Measurements from ENCODE around the gene TMEM116. TPM values are rescaled to one million over a fixed set of nuclear protein-coding genes. Genes with fewer than 3 reads are reported as not detected.

Gene TMEM116
- total RNA-seq, 3 donors from 2014 or later (not counting 1 experiment from before 2014, with no cell fraction given): 6.5 to 10.2 (median 10.1) TPM

DNA sequence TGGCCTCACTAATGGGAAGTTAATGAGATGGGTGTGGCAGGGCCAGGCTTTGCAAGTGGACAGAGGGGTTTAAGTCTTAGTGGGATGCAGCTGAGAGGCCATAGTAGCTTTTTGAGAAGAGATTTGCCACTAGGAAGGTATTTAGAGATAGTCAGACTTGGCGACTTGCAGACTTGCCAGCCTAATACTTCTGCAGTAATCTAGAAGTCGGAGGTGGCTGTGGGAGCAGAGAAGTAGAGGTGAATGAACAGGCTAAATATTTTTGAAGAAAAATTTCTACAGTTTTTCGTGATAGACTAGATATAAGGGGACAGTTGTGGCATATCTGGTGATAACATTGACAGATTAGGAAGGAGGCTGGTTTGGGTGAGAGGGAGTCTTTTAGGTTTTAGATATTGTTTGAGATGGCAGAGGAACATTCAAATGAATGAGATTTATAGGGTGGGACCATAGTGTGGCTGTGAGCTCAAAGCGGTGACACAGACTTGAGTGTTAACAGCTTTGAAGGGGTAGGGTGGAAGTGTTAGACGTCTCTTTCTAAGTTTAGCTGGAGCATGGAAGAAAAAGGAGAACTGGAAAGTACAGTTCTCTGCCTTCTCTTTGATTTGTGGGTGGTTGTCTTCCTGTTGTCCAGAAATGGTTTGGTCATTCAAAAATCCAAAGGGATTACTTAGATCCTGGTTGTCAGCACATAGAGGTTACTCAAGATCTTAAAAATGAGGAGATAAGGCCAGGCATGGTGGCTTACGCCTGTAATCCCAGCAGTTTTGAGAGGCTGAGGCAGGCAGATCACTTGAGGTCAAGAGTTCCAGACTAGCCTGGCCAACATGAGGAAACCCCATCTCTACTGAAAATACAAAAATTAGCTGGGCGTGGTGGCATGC, 126.1 kb downstream of the TMEM116 start:
- DNase-seq: no peak
- Mint-ChIP-seq H3K4me3 (no peak overlapping the region), H3K27me3 (ENCODE audit: low read depth in 2 of 2) (no peaks in the 10 kb centered on the region), H3K9me3 (no peaks in the 10 kb centered on the region), H3K36me3 (peaks cover 10% of the 10 kb centered on the region), H3K27ac (no peak overlapping the region), H3K4me1 (no peaks in the 10 kb centered on the region)
- no peak for ATAC-seq
- no peaks in the 10 kb centered on the region for H3K27me3 ChIP-seq (ENCODE audit: control insufficient read depth, insufficient read depth, low read length)
- H3K9me3 ChIP-seq (ENCODE audit: control insufficient read depth, insufficient read depth, low read length): no peaks in the 10 kb centered on the region
- no peak for TF ChIP-seq CTCF (IDR thresholded peaks at IDR 0.05)
- H3K4me3 ChIP-seq (ENCODE audit: low read length): no peak overlapping the region
- intact Hi-C loops (cut with micrococcal nuclease): no loop called here
- WGBS (ENCODE audit: insufficient coverage): 91% methylated on average over 7 of the region's 7 CpGs
- H3K4me1 ChIP-seq (ENCODE audit: control insufficient read depth, insufficient read depth, low read length): no peaks in the 10 kb centered on the region
- no peak overlapping the region for H3K27ac ChIP-seq (ENCODE audit: low read length)
- H3K36me3 ChIP-seq (ENCODE audit: control insufficient read depth, insufficient read depth, low read length): peaks cover 73% of the 10 kb centered on the region

DNA sequence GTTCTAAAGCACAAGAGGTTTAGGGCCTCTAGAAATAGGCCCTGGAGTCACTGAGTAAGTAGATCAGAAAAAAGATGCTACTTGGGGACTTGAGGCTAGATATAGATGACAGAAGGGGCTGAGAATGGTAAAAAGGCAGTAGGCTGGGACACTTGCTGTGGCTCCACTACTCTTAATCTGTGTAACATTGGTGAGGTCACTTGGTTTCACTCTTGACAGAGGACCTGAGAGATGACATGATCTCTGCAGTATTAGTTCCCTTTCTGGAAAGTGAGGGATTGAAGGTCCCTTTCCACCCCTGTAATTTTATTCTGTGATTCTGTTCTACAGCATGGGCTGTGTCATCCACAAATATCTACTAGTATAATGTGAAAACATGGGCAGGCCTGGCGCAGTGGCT, 131.2 kb downstream of the TMEM116 start:
- H3K36me3 Mint-ChIP-seq: peaks cover 9% of the 10 kb centered on the region
- no peaks in the 10 kb centered on the region for H3K9me3 Mint-ChIP-seq
- H3K9me3 ChIP-seq (ENCODE audit: control insufficient read depth, insufficient read depth, low read length): no peaks in the 10 kb centered on the region
- no peaks in the 10 kb centered on the region for H3K4me1 Mint-ChIP-seq
- H3K27ac Mint-ChIP-seq: no peak overlapping the region
- no peak overlapping the region for H3K4me3 Mint-ChIP-seq
- DNase-seq (no peak), ATAC-seq (no peak)
- WGBS (ENCODE audit: insufficient coverage): 86% methylated on average over 1 of the region's 1 CpG
- no peaks in the 10 kb centered on the region for H3K27me3 ChIP-seq (ENCODE audit: control insufficient read depth, insufficient read depth, low read length)
- no peak for TF ChIP-seq CTCF (IDR thresholded peaks at IDR 0.05)
- intact Hi-C loops (cut with micrococcal nuclease): no loop called here
- H3K27me3 Mint-ChIP-seq (ENCODE audit: low read depth in 2 of 2): no peaks in the 10 kb centered on the region
- H3K36me3 ChIP-seq (ENCODE audit: control insufficient read depth, insufficient read depth, low read length): peaks cover 58% of the 10 kb centered on the region
- no peaks in the 10 kb centered on the region for H3K4me1 ChIP-seq (ENCODE audit: control insufficient read depth, insufficient read depth, low read length)
- H3K27ac ChIP-seq (ENCODE audit: low read length): no peak overlapping the region
- no peak overlapping the region for H3K4me3 ChIP-seq (ENCODE audit: low read length)

Other genes starting within 250 kb of the TMEM116 start
- gene ALDH2, start 246.2 kb downstream of the TMEM116 start, total RNA-seq: 1 to 10 TPM; 2.6 to 8.2 (median 3.8) TPM
- 10 to 100 TPM; 54.8 to 64.9 (median 63.5) TPM for gene MAPKAPK5, start 170.9 kb downstream of the TMEM116 start, total RNA-seq
- 10 to 100 TPM; 51.6 to 74.9 (median 57.8) TPM for gene ERP29, start 261 bp upstream of the TMEM116 start, total RNA-seq
- gene NAA25, start 95.6 kb upstream of the TMEM116 start, total RNA-seq: 10 to 100 TPM; 25.8 to 34.4 (median 30.7) TPM
- 10 to 100 TPM; 35.8 to 45.3 (median 45.2) TPM for gene TRAFD1, start 112.4 kb upstream of the TMEM116 start, total RNA-seq